Mammary microvascular endothelial cell (primary cell): Measurements from ENCODE around the gene RAB6D. TPM values are rescaled to one million over a fixed set of nuclear protein-coding genes. Genes with fewer than 3 reads are reported as not detected.

Experiments used
- total RNA-seq: library from RNA; depleted of rRNA; stranded (reverse); fragments of >200 nt; gene quantifications from 2 replicates; pipeline ENCODE4 v1.2.3, GENCODE V29; 2015

Gene RAB6D
- total RNA-seq: under 0.01 and 0.05 TPM in 2 replicates

DNA sequence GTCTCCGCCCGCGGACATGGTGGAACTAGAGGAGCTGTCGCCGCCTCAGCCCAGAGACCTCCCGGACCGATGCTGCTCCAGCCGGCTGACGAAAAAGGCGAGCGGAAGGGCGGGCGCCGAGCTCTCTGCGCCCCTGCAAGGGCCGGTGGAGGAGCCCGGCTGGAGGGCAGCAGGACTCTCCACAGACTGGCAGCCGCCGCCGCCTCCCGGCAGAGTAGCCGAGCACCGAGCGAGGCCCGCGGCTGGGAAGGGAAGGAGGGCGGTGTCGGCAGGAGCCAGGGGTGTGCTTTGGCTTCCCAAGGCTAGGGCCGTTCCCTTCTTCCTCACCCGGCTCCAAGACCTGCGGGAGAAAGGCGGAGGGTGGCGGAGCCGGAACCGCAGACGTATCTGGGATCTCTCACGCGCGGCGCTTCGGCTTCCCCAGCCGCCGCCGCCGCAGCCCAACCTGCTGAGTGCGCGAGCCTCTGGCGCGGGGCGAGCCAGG is at the start of gene RAB6D:
RAB6D (minus strand) TSS at position 466 of the 484 bp plus-strand sequence; CDS start at position 18, 448 bp downstream.

Other genes starting within 250 kb of the RAB6D start
- gene POTEE, start 154.6 kb downstream of the RAB6D start, total RNA-seq: not detected in 2 replicates
- gene TUBA3D, start 112.0 kb upstream of the RAB6D start, total RNA-seq: not detected in 2 replicates
- gene MZT2A, start 128.2 kb upstream of the RAB6D start, total RNA-seq: 235 and 277 TPM in 2 replicates
- 6.6 and 9.9 TPM in 2 replicates for gene CCDC74A, start 163.7 kb upstream of the RAB6D start, total RNA-seq